C4-2B (cell line): ENCODE results near the gene TAF4B.

ENCODE experiments used
- H3K27ac ChIP-seq: fragments of 450-650 bp; 2 replicates; pipeline ENCODE4 v1.5.1; 2017
- ZFX ChIP-seq: fragments of 450-650 bp; IDR thresholded peaks from 2 replicates; pipeline ENCODE4 v1.6.1; 2017
- TF ChIP-seq, protein P1 (sequence below): fragments of 450-650 bp; conservative IDR thresholded peaks from 2 replicates; pipeline ENCODE4 v1.5.1; 2017; ENCODE audit warnings: mild to moderate bottlenecking

Gene TAF4B

DNA sequence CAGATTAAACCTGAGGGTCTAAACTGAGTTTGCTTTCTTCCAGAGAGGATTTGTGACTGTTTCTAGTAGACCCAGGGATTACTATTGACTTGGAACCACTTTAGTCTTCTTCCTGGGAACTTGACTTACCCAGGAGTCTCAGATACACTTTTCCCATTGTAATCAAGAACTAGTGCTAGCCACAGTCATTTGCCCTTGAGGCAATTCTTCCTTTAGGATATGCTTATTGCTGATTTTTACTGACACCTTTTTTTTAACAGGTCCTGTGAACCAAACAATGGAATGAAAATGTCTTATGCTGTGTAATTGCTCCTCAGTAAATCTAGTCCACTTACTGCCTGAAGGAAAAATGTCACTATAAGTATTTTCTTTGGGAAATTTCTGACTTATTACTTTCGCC lies 78.3 kb downstream of the TAF4B start:
- H3K27ac ChIP-seq, result no peak overlapping the region
- TF ChIP-seq, protein P1, sequence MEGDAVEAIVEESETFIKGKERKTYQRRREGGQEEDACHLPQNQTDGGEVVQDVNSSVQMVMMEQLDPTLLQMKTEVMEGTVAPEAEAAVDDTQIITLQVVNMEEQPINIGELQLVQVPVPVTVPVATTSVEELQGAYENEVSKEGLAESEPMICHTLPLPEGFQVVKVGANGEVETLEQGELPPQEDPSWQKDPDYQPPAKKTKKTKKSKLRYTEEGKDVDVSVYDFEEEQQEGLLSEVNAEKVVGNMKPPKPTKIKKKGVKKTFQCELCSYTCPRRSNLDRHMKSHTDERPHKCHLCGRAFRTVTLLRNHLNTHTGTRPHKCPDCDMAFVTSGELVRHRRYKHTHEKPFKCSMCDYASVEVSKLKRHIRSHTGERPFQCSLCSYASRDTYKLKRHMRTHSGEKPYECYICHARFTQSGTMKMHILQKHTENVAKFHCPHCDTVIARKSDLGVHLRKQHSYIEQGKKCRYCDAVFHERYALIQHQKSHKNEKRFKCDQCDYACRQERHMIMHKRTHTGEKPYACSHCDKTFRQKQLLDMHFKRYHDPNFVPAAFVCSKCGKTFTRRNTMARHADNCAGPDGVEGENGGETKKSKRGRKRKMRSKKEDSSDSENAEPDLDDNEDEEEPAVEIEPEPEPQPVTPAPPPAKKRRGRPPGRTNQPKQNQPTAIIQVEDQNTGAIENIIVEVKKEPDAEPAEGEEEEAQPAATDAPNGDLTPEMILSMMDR, result no peak
- no peak for TF ChIP-seq ZFX

DNA sequence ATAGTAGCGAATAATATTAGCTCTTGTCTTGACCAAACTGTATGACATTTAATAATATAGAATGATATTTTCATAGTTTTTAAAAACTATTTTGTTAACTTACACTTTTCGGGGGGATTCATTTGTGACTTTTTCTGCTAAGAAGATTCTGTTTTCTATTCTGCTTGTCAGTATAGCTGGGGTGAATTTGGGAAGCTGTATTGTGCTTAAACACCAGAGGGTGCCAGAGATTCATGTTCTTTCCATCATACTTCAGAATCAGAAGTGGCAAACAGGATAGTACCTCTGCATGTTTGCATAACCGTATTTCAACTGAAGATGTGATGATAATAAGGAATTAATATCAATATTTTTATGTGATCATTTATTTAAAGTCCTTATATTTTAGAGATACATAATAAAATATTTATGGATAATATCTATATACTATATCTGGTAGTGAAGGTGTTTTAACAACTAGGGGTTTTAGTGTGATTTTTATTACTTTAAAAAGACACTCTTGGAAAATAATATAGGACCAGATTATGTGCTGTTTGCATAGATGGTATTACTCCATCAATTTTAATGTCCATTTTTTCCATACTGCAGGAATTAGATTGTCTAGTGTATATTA lies 81.0 kb downstream of the TAF4B start:
- no peak for TF ChIP-seq ZFX
- TF ChIP-seq, protein P1, result peak; percentile 77
- no peak overlapping the region for H3K27ac ChIP-seq

DNA sequence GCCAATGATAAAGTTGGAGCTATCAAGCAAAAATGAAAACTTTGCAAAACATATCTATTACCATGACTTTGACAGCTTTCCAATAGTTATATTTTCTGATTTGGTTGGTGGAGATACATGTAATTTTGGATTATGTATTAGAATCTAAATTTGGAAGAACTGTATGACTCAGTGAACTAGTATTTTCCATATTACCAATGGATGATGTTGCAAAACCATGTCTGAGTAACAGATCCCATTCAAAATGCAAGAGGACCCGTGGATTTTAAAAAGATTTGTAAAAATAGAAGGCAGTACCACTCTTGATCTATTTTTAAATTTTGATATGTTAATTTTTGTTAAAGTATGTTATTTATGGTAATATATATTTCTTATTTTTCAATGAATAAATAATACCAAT lies 83.0 kb downstream of the TAF4B start:
- H3K27ac ChIP-seq, result no peak overlapping the region
- TF ChIP-seq, protein P1, result no peak
- TF ChIP-seq ZFX, result no peak

DNA sequence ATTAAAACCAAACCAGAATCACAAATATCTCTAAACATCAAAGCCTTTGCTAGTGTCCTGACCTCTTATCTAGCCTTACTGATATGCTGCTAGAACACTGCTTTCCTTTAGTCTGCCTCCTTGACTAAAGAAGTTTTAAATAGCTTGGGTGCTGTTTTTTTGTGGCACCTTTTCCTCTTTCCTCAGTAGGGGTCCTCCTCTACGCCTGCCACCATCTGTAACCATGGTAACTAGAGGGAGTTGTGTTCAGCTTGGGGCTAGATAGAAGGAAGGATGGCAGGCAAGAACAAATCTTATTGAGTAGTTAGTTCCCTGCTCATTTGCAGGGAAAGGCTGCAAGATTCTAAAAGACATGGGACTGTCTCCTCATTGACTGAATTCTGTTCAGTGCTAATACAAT lies 86.0 kb downstream of the TAF4B start:
- TF ChIP-seq, protein P1, result no peak
- no peak for TF ChIP-seq ZFX
- no peak overlapping the region for H3K27ac ChIP-seq

DNA sequence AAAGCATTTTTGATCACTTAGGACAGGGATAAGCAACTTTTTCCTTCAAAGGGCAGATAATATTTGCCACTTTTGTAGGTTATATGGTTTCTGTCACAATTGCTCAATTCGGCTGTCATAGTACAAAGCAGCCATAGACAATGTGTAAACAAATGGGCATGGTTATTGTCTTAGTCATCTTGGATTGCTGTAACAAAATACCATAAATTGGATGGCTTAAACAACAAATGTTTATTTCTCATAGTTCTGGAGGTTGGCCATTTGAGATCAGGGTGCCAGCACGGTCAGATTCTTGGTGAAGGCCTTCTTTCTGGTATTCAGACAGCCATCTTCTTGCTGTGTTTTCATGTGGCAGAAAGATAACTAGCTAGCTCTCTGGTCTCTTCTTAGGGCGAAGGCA lies 91.2 kb downstream of the TAF4B start:
- no peak for TF ChIP-seq ZFX
- TF ChIP-seq, protein P1, result no peak
- no peak overlapping the region for H3K27ac ChIP-seq

DNA sequence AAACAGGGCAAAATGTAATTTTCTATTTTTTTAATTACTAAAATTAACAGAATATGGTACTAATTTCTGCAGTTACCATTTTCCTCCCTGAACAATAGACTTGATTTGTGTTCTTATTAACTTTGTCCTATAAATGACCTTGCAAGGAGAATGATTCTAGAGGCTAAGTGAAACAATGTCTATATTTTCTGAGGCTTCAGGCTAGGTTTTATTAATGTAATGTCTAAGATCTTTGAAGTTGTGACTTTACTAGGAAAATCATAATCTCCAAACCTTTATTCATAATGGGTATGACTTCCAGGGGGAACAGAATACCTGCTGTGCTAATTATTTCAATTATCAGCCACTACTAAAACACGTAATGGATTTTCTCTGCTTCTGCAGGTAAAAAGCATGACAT lies 94.4 kb downstream of the TAF4B start:
- no peak overlapping the region for H3K27ac ChIP-seq
- TF ChIP-seq, protein P1, result no peak
- no peak for TF ChIP-seq ZFX

DNA sequence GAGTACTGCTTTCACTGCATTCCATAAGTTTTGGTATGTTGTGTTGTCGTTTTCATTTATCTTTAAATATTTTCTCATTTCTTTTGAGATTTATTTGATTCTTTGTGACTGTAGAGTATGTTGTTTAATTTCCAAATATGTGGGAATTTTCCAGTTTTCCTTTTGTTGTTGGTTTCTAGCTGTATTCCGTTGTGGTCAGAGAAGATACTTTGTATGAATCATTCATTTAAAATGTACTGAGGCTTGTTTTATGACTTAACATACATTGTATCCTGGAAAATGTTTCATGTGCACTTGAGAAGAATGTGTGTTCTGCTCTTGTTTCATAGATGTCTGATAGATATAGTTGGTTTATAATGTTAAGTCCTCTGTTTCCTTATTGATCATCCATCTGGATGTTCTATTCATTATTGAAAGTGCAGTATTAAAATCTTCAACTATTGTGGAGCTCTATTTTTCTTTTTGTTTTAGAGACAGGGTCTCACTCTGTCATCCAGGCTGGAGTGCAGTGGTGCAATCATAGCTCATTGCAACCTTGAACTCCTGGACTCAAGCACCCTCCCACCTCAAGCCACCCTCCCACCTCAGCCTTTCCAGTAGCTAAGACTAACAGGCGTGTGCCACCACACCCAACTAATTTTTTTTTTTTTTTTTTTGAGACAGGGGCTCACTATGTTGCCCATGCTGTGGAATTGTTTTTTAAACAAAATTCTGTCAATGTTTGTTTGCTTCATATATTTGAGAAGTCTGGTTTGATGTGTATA lies 96.8 kb downstream of the TAF4B start:
- TF ChIP-seq ZFX, result no peak
- TF ChIP-seq, protein P1, result no peak

More for the DNA sequence above, 96.8 kb downstream of the TAF4B start:
- H3K27ac ChIP-seq, result no peak overlapping the region
